H9 (cell line): ENCODE results near the gene ARAP1. TPM values are rescaled to one million over a fixed set of nuclear protein-coding genes. Genes with fewer than 3 reads are reported as not detected.

Experiments used
- DNase-seq: peaks from one replicate; pipeline ENCODE4 v3.0.0-alpha.2; 2017
- H2AFZ ChIP-seq: one replicate; pipeline ENCODE4 v1.6.1; 2013; ENCODE audit warnings: mild to moderate bottlenecking, low read length, control low read depth, moderate library complexity
- H2AK5ac ChIP-seq: 2 replicates; pipeline ENCODE4 v1.6.1; 2013; ENCODE audit warnings: low read length, control low read depth, mixed read lengths; ENCODE audit not compliant: insufficient read length
- H2BK120ac ChIP-seq: one replicate; pipeline ENCODE4 v1.6.1; 2013; ENCODE audit warnings: low read depth, mild to moderate bottlenecking, low read length, control low read depth, inconsistent platforms; ENCODE audit not compliant: poor library complexity, severe bottlenecking
- H2BK12ac ChIP-seq: 2 replicates; pipeline ENCODE4 v1.6.1; 2013; ENCODE audit warnings: low read length, control low read depth, mixed read lengths, low read depth; ENCODE audit not compliant: insufficient read length
- H2BK15ac ChIP-seq: 2 replicates; pipeline ENCODE4 v1.6.1; 2013; ENCODE audit warnings: low read depth, low read length, control low read depth
- H2BK20ac ChIP-seq: one replicate; pipeline ENCODE4 v1.6.1; 2013; ENCODE audit warnings: low read depth, mild to moderate bottlenecking, low read length, control low read depth, inconsistent platforms; ENCODE audit not compliant: poor library complexity, severe bottlenecking
- H2BK5ac ChIP-seq: 2 replicates; pipeline ENCODE4 v1.6.1; 2013; ENCODE audit warnings: low read length, control low read depth, mixed read lengths; ENCODE audit not compliant: insufficient read length
- H3K14ac ChIP-seq: 2 replicates; pipeline ENCODE4 v1.6.1; 2013; ENCODE audit warnings: low read length, control low read depth; ENCODE audit not compliant: insufficient read depth
- H3K18ac ChIP-seq: 2 replicates; pipeline ENCODE4 v1.6.1; 2013; ENCODE audit warnings: low read depth, mild to moderate bottlenecking, mixed read lengths, low read length, control low read depth; ENCODE audit not compliant: insufficient read length
- H3K23ac ChIP-seq: 2 replicates; pipeline ENCODE4 v1.6.1; 2013; ENCODE audit warnings: low read length, control low read depth, mixed read lengths, low read depth; ENCODE audit not compliant: insufficient read length
- H3K23me2 ChIP-seq: 2 replicates; pipeline ENCODE4 v1.6.1; 2013; ENCODE audit warnings: low read depth, mild to moderate bottlenecking, mixed read lengths, low read length, control low read depth; ENCODE audit not compliant: insufficient read length, poor library complexity, severe bottlenecking
- H3K27ac ChIP-seq: 2 replicates; pipeline ENCODE4 v1.5.1; 2013; ENCODE audit warnings: low read length, control low read depth, mixed read lengths, low read depth; ENCODE audit not compliant: insufficient read length
- H3K27me3 ChIP-seq: 2 replicates; pipeline ENCODE4 v1.6.1; 2013; ENCODE audit warnings: low read length, control low read depth, inconsistent platforms; ENCODE audit not compliant: insufficient read depth
- H3K4ac ChIP-seq: 2 replicates; pipeline ENCODE4 v1.6.1; 2013; ENCODE audit warnings: low read depth, mild to moderate bottlenecking, control low read depth, inconsistent platforms, low read length, moderate library complexity
- H3K4me1 ChIP-seq: 2 replicates; pipeline ENCODE4 v1.6.1; 2013; ENCODE audit warnings: low read length, control low read depth, inconsistent platforms; ENCODE audit not compliant: insufficient read depth
- H3K4me2 ChIP-seq: 2 replicates; pipeline ENCODE4 v1.6.1; 2013; ENCODE audit warnings: low read length, control low read depth, mixed read lengths; ENCODE audit not compliant: insufficient read length, insufficient read depth
- H3K56ac ChIP-seq: 2 replicates; pipeline ENCODE4 v1.6.1; 2013; ENCODE audit warnings: low read depth, mild to moderate bottlenecking, mixed read lengths, low read length, control low read depth; ENCODE audit not compliant: insufficient read length
- H3K79me1 ChIP-seq: 2 replicates; pipeline ENCODE4 v1.6.1; 2013; ENCODE audit warnings: low read depth, mild to moderate bottlenecking, moderate library complexity, low read length, control low read depth, inconsistent platforms; ENCODE audit not compliant: insufficient read depth, poor library complexity, severe bottlenecking
- H3K79me2 ChIP-seq: 2 replicates; pipeline ENCODE4 v1.6.1; 2013; ENCODE audit warnings: low read length, control low read depth, inconsistent platforms; ENCODE audit not compliant: insufficient read depth
- H3K9ac ChIP-seq: 2 replicates; pipeline ENCODE4 v1.6.1; 2013; ENCODE audit warnings: low read length, control low read depth, mixed read lengths; ENCODE audit not compliant: insufficient read length; ENCODE audit errors: extremely low read depth
- H3K9me3 ChIP-seq: one replicate; pipeline ENCODE4 v1.6.1; 2013; ENCODE audit warnings: low read depth, low read length, inconsistent platforms; ENCODE audit not compliant: control insufficient read depth
- H3T11ph ChIP-seq: one replicate; pipeline ENCODE4 v1.6.1; 2013; ENCODE audit warnings: mild to moderate bottlenecking, low read length, control low read depth, inconsistent platforms
- H4K20me1 ChIP-seq: one replicate; pipeline ENCODE4 v1.6.1; 2013; ENCODE audit not compliant: control insufficient read depth, insufficient read length, insufficient read depth
- H4K5ac ChIP-seq: 2 replicates; pipeline ENCODE4 v1.6.1; 2013; ENCODE audit warnings: low read depth, mild to moderate bottlenecking, mixed read lengths, low read length, control low read depth; ENCODE audit not compliant: insufficient read length
- H4K8ac ChIP-seq: replicated peaks from 2 replicates; pipeline ENCODE4 v1.6.1; 2013; ENCODE audit warnings: low read length, control low read depth, mixed read lengths, low read depth; ENCODE audit not compliant: insufficient read length
- H4K91ac ChIP-seq: 2 replicates; pipeline ENCODE4 v1.6.1; 2013; ENCODE audit warnings: low read depth, mild to moderate bottlenecking, moderate library complexity, mixed read lengths, low read length, control low read depth; ENCODE audit not compliant: insufficient read length
- H3K27ac Mint-ChIP-seq, 3 experiments: 2 replicates in 2 of 3; 3 replicates in 1 of 3; pipeline ENCODE4 v1.8.0; 2020 to 2021; ENCODE audit warnings: mixed read lengths in 3 of 3, mild to moderate bottlenecking in 1 of 3, moderate library complexity in 1 of 3
- H3K27me3 Mint-ChIP-seq: 2 replicates; pipeline ENCODE4 v1.8.0; 2021; ENCODE audit warnings: low read depth, mild to moderate bottlenecking, moderate library complexity, mixed read lengths
- H3K36me3 Mint-ChIP-seq, 3 experiments: 2 replicates in 2 of 3; 3 replicates in 1 of 3; pipeline ENCODE4 v1.8.0; 2020 to 2021; ENCODE audit warnings: low read depth in 3 of 3, mixed read lengths in 3 of 3; ENCODE audit not compliant: insufficient read depth in 1 of 3
- H3K4me1 Mint-ChIP-seq, 2 experiments: 2 replicates each; pipeline ENCODE4 v1.8.0; 2020; ENCODE audit warnings: mixed read lengths in 2 of 2
- H3K4me3 Mint-ChIP-seq, 2 experiments: 2 replicates in 1 of 2; 3 replicates in 1 of 2; pipeline ENCODE4 v1.8.0; 2020 to 2021; ENCODE audit warnings: mild to moderate bottlenecking in 2 of 2, mixed read lengths in 2 of 2, moderate library complexity in 1 of 2
- H3K9me3 Mint-ChIP-seq, 2 experiments: 2 replicates in 1 of 2; 3 replicates in 1 of 2; pipeline ENCODE4 v1.8.0; 2020; ENCODE audit warnings: mild to moderate bottlenecking in 2 of 2, mixed read lengths in 2 of 2, moderate library complexity in 1 of 2
- WGBS: extraction: QIAGEN DNeasy Blood & Tissue Kit; methylation state at CpG from one replicate; pipeline ENCODE4 v1.1.7; 2013; ENCODE audit warnings: missing lambda C conversion rate, low lambda C conversion rate, mixed read lengths; ENCODE audit not compliant: insufficient read length; ENCODE audit errors: extremely low coverage; 5-methylcytosine and 5-hydroxymethylcytosine counted together
- total RNA-seq: library from RNA; stranded (reverse); gene quantifications from 2 replicates; pipeline ENCODE4 v1.2.1, GENCODE V29; 2021
- TF ChIP-seq, protein P1 (sequence below): fragments of 200-600 bp; sonication (generic); conservative IDR thresholded peaks from 3 replicates; pipeline ENCODE4 v1.8.0; 2021; ENCODE audit warnings: antibody characterized with exemption, mild to moderate bottlenecking

ARAP1 gene
- total RNA-seq, 1 experiment from 2014 or later: 59.4 TPM

DNA sequence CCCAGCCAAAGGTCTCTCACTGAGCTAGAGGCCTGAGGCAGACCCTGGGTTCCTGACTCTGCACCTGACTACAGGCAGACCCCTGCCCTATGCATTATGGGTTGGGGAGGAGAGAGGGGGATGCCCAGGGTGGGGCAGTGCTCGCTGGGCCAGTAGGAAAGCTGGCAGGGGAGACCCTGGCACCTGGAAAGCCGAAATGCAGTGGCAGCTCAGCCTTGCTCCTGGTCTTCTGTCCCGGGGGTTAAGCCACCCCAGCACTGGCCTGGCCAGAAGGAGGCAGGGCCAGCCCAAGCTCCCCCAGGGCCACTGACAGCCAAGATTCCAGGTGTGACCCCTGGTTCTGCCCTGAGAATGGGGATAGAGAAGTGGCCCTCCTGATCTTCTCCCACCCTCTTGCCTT lies 5.4 kb downstream of the ARAP1 start:
- Histone ChIP-seq H3K9me3 (no peaks in the 10 kb centered on the region), H2BK120ac (no peak overlapping the region), H2AK5ac (no peak overlapping the region), H2AFZ (no peak overlapping the region), H2BK5ac (no peak overlapping the region), H4K5ac (no peak overlapping the region), H3K4me2 (no peak overlapping the region), H3K18ac (no peak overlapping the region), H3K56ac (no peak overlapping the region), H3K79me2 (peaks cover 17% of the 10 kb centered on the region; the same call in 1 of the 2 replicates), H3K27me3 (no peaks in the 10 kb centered on the region), H2BK15ac (no peak overlapping the region), H4K91ac (no peak overlapping the region), H3K9ac (no peak overlapping the region), H3K23ac (no peak overlapping the region), H3K27ac (no peak overlapping the region), H3K4ac (no peak overlapping the region), H2BK12ac (no peak overlapping the region), H2BK20ac (no peak overlapping the region), H3K14ac (no peak overlapping the region; the same call in 1 of the 2 replicates), H3T11ph (no peak overlapping the region), H3K79me1 (peaks cover 7% of the 10 kb centered on the region), H4K8ac (no peak overlapping the region), H3K4me1 (peaks cover 2% of the 10 kb centered on the region; the same call in 1 of the 2 replicates), H3K23me2 (peaks cover 4% of the 10 kb centered on the region), H4K20me1 (peaks cover 2% of the 10 kb centered on the region)
- TF ChIP-seq, protein P1, sequence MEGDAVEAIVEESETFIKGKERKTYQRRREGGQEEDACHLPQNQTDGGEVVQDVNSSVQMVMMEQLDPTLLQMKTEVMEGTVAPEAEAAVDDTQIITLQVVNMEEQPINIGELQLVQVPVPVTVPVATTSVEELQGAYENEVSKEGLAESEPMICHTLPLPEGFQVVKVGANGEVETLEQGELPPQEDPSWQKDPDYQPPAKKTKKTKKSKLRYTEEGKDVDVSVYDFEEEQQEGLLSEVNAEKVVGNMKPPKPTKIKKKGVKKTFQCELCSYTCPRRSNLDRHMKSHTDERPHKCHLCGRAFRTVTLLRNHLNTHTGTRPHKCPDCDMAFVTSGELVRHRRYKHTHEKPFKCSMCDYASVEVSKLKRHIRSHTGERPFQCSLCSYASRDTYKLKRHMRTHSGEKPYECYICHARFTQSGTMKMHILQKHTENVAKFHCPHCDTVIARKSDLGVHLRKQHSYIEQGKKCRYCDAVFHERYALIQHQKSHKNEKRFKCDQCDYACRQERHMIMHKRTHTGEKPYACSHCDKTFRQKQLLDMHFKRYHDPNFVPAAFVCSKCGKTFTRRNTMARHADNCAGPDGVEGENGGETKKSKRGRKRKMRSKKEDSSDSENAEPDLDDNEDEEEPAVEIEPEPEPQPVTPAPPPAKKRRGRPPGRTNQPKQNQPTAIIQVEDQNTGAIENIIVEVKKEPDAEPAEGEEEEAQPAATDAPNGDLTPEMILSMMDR: no peak
- H3K27ac Mint-ChIP-seq: peak overlapping the region in 2 of 3 experiments; percentile 44 to 94; a peak in 2 of 7 replicates
- H3K9me3 Mint-ChIP-seq: no peaks in the 10 kb centered on the region; a peak in 1 of 5 replicates
- DNase-seq: no peak
- H3K36me3 Mint-ChIP-seq: peaks cover 4 to 10% (median 4%) of the 10 kb centered on the region in 3 experiments; a peak in 6 of 7 replicates
- H3K4me3 Mint-ChIP-seq: no peak overlapping the region
- no CpG with 5 or more reads among the region's 3 CpGs for WGBS
- no peaks in the 10 kb centered on the region for H3K27me3 Mint-ChIP-seq
- H3K4me1 Mint-ChIP-seq: peaks cover 27 to 30% of the 10 kb centered on the region in 2 experiments
